Immature natural killer cell (primary cell): ENCODE measurements around the gene OR9K2. TPM values are rescaled to one million over a fixed set of nuclear protein-coding genes. Genes with fewer than 3 reads are reported as not detected.
"Not testable (repeated sequence)": the region's sequence is repeated elsewhere in the genome, so short reads cannot be mapped to it uniquely, and the experiment has no call there.

ENCODE experiments used
- DNase-seq, 3 donors: peaks; one replicate each; pipeline ENCODE4 v3.0.0; 2022; ENCODE audit warnings: mixed read lengths in 1 of 3
- H3K27ac Mint-ChIP-seq, 6 donors: one replicate each; pipeline ENCODE4 v1.8.0; 2020; ENCODE audit warnings: mixed read lengths in 6 of 6, mild to moderate bottlenecking in 5 of 6, inconsistent platforms in 4 of 6, moderate library complexity in 3 of 6
- H3K27me3 Mint-ChIP-seq, 3 donors: one replicate each; pipeline ENCODE4 v1.8.0; 2020 to 2021; ENCODE audit warnings: low read depth in 3 of 3, mild to moderate bottlenecking in 3 of 3, mixed read lengths in 3 of 3, moderate library complexity in 3 of 3, inconsistent platforms in 1 of 3
- H3K36me3 Mint-ChIP-seq, 3 donors: one replicate each; pipeline ENCODE4 v1.8.0; 2020; ENCODE audit warnings: mixed read lengths in 3 of 3, inconsistent platforms in 2 of 3, mild to moderate bottlenecking in 2 of 3
- H3K4me1 Mint-ChIP-seq, 2 donors: one replicate each; pipeline ENCODE4 v1.8.0; 2020; ENCODE audit warnings: inconsistent platforms in 2 of 2, mild to moderate bottlenecking in 2 of 2, mixed read lengths in 2 of 2, moderate library complexity in 1 of 2
- H3K4me3 Mint-ChIP-seq, 5 donors: one replicate each; pipeline ENCODE4 v1.8.0; 2020; ENCODE audit warnings: mild to moderate bottlenecking in 5 of 5, mixed read lengths in 5 of 5, inconsistent platforms in 3 of 5, moderate library complexity in 3 of 5
- H3K9me3 Mint-ChIP-seq, 6 donors: one replicate each; pipeline ENCODE4 v1.8.0; 2020; ENCODE audit warnings: mild to moderate bottlenecking in 6 of 6, mixed read lengths in 6 of 6, inconsistent platforms in 4 of 6, moderate library complexity in 3 of 6
- polyA plus RNA-seq, 3 donors: library from polyadenylated mRNA; unstranded; fragments of 300-500 nt; fragmentation: Illumina TruSeq; gene quantifications; one replicate each; pipeline ENCODE4 v1.2.3, GENCODE V29; 2021

The OR9K2 gene
- not detected for polyA plus RNA-seq

- Mint-ChIP-seq H3K27me3 (peaks cover 6 to 16% (median 9%) of the 10 kb centered on the region in 3 donors), H3K9me3 (no peaks in the 10 kb centered on the region), H3K36me3 (no peaks in the 10 kb centered on the region), H3K27ac (no peak within 1 kb of the TSS), H3K4me3 (no peak within 1 kb of the TSS), H3K4me1 (no peaks in the 10 kb centered on the region)
- DNase-seq: no peak
These were observed at the start of gene OR9K2 for GRCh38 chr12:55126106-55126505. TSS of gene OR9K2 (plus strand) at chr12:55126406. CDS start at chr12:55129835, 3,429 bp downstream.

GRCh38 chr12:55092579-55092978 is 33.6 kb upstream of the OR9K2 start:
- H3K36me3 Mint-ChIP-seq: no peaks in the 10 kb centered on the region
- no peaks in the 10 kb centered on the region for H3K4me1 Mint-ChIP-seq
- DNase-seq: no peak
- H3K27ac Mint-ChIP-seq: no peak overlapping the region
- peaks cover 0 to 2% (median 0%) of the 10 kb centered on the region in 6 donors for H3K9me3 Mint-ChIP-seq
- H3K4me3 Mint-ChIP-seq: no peak overlapping the region
- peaks cover 0 to 9% (median 2%) of the 10 kb centered on the region in 3 donors for H3K27me3 Mint-ChIP-seq

GRCh38 chr12:55112378-55112875 is 13.8 kb upstream of the OR9K2 start:
- Mint-ChIP-seq H3K9me3 (no peaks in the 10 kb centered on the region), H3K27ac (no peak overlapping the region), H3K4me3 (no peak overlapping the region), H3K36me3 (no peaks in the 10 kb centered on the region), H3K4me1 (no peaks in the 10 kb centered on the region), H3K27me3 (peaks cover 0 to 1% (median 0%) of the 10 kb centered on the region in 3 donors)
- no peak for DNase-seq

DNA sequence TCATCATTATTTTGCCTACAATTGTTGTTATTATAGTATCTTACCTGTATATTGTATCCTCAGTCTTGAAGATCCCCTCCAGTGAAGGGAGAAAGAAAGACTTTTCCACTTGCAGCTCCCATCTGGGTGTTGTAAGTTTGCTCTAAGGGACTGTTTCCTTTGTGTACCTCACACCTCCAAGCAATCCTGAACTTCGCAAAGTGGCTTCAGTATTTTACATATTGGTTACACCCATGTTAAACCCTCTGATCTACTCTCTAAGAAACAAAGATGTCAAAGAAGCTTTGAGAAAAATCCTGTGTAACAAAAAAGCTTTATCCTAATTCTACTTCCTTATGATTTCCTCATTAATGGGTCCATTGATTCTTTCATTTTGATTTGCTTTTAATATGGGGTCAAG is 10.1 kb upstream of the OR9K2 start:
- peaks cover 0 to 3% (median 0%) of the 10 kb centered on the region in 6 donors for H3K9me3 Mint-ChIP-seq
- H3K4me1 Mint-ChIP-seq: no peaks in the 10 kb centered on the region
- no peak for DNase-seq
- peaks cover 4 to 6% (median 5%) of the 10 kb centered on the region in 3 donors for H3K27me3 Mint-ChIP-seq
- H3K36me3 Mint-ChIP-seq: no peaks in the 10 kb centered on the region
- no peak overlapping the region for H3K4me3 Mint-ChIP-seq
- no peak overlapping the region for H3K27ac Mint-ChIP-seq

DNA sequence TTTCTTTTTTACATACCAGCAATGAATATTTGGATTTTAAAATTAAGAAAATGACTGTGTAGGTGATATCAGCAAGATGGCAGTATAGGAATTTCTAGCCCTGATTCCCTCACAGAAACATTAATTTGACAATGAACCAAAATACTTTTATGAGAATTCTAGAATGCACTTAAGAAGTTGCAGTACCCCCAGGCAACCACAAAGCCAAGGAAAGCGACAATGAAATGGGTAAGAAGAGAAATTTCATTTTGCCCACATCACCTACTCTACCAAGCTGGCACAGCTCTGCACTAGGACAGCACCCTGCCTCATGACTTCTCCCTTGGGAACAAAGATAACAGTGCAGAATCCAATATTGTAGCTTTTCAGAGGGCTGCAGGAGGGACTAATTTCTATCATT is 6.6 kb downstream of the OR9K2 start:
- Mint-ChIP-seq H3K36me3 (no peaks in the 10 kb centered on the region), H3K4me3 (no peak overlapping the region), H3K9me3 (no peaks in the 10 kb centered on the region), H3K4me1 (no peaks in the 10 kb centered on the region), H3K27me3 (peaks cover 3 to 19% (median 8%) of the 10 kb centered on the region in 3 donors), H3K27ac (no peak overlapping the region)
- DNase-seq: no peak

DNA sequence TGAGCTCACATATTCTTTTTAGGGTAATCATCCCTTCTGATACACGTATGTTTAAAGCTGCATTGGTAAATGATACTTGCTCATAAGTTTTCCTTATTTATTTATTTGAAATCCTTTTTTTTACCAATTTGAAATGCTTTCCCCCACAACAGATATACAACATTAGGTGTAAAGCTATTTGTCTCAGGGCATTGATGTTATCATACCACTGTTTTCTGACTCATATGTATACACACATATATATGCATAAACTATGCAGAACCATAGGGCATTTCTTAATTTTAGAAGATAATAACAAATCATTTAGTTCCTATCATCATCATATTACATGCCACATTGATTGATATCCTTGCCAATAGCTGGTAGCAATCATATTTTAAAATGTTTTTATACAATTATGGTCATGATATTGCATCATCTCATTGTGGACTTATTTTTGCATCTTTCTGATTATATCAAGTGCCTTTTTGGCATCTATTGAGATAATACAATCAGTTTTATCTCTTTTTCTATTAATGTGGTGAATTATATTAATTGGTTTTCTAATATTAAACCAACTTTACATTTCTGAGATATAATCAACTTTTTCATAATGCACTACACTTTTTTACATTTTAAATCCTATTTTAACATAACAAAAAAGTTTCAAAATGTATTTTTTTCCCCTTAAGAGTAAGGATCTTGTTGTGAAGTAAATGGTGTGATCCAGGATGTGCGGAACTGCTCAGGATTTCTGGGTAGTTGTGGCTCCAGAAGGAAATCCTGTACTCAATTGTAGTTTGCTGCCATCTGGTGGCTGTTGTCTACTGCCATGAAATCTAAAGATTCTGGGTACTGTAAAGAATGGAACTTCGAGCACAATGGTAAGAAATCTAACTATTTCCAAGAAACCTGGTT is 16.7 kb downstream of the OR9K2 start:
- H3K4me3 Mint-ChIP-seq: no peak overlapping the region
- H3K4me1 Mint-ChIP-seq: no peaks in the 10 kb centered on the region
- DNase-seq: peak; percentile 9 to 25 (median 13)
- H3K9me3 Mint-ChIP-seq: no peaks in the 10 kb centered on the region
- H3K36me3 Mint-ChIP-seq: no peaks in the 10 kb centered on the region
- H3K27ac Mint-ChIP-seq: no peak overlapping the region
- peaks cover 4 to 14% (median 6%) of the 10 kb centered on the region in 3 donors for H3K27me3 Mint-ChIP-seq

DNA sequence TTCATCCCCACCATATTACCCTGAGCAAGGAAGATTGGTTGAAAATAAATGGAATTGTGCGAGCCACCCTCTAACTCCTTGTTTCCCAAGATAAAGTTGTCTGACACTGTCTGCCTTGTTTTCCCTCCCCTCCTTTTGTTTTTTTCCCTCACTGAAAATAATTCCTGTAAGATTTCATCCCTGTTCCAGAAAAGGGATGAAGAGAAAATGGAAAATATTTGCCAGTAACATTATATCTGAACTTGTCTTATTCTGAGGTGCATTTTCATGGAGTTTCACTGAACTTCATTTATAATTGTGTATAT is 17.3 kb downstream of the OR9K2 start:
- no peak for DNase-seq
- Mint-ChIP-seq H3K36me3 (no peaks in the 10 kb centered on the region), H3K4me1 (no peaks in the 10 kb centered on the region), H3K4me3 (no peak overlapping the region), H3K27ac (no peak overlapping the region), H3K27me3 (peaks cover 5 to 14% (median 6%) of the 10 kb centered on the region in 3 donors), H3K9me3 (no peaks in the 10 kb centered on the region)

GRCh38 chr12:55167010-55167640 is 40.9 kb downstream of the OR9K2 start:
- not testable (repeated sequence) for H3K9me3 Mint-ChIP-seq, DNase-seq, H3K27me3 Mint-ChIP-seq, H3K27ac Mint-ChIP-seq, H3K4me1 Mint-ChIP-seq, H3K36me3 Mint-ChIP-seq, H3K4me3 Mint-ChIP-seq

DNA sequence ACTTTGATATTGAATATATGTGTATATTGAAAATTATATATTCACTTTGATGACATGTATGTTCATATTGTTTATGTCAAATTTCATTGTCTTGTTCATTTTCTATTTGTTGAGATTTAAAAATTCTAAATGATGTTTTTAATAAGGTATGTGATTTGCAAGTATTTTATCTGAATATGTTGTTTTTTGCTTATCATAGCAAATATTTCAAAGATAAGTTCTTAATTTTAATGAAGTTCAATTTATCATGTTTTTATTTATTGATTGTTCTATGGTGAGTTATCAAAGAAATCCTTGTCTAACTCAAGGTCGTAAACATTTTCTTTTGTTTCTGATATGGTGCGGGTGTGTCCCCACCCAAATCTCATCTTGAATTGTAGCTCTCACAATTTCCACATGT is 45.2 kb downstream of the OR9K2 start:
- Mint-ChIP-seq H3K4me3 (no peak overlapping the region), H3K4me1 (no peaks in the 10 kb centered on the region), H3K36me3 (no peaks in the 10 kb centered on the region), H3K27ac (no peak overlapping the region), H3K9me3 (no peaks in the 10 kb centered on the region), H3K27me3 (peaks cover 3 to 5% (median 4%) of the 10 kb centered on the region in 3 donors)
- no peak for DNase-seq

DNA sequence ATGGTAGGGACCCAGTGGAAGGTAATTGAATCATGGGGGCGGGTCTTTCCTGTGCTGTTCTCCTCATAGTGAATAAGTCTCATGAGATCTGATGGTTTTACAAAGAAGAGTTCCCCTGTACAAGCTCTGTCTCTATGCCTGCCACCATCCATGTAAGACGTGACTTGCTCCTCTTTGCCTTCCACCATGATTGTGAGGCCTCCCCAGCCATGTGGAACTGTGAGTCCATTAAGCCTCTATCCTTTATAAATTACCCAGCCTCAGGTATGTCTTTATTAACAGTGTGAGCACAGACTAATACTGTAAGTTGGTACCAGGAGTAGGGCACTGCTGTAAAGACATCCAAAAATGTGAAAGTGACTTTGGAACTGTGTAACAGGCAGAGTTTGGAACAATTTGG is 45.6 kb downstream of the OR9K2 start:
- not testable (repeated sequence) for H3K27ac Mint-ChIP-seq, H3K27me3 Mint-ChIP-seq, H3K4me3 Mint-ChIP-seq, H3K36me3 Mint-ChIP-seq, DNase-seq, H3K9me3 Mint-ChIP-seq, H3K4me1 Mint-ChIP-seq

- Mint-ChIP-seq H3K36me3 (no peaks in the 10 kb centered on the region), H3K4me3 (no peak overlapping the region), H3K4me1 (no peaks in the 10 kb centered on the region), H3K27ac (no peak overlapping the region), H3K9me3 (no peaks in the 10 kb centered on the region), H3K27me3 (peaks cover 3 to 5% (median 4%) of the 10 kb centered on the region in 3 donors)
- DNase-seq: no peak
These were observed 46.5 kb downstream of the OR9K2 start for GRCh38 chr12:55172686-55173085.

DNA sequence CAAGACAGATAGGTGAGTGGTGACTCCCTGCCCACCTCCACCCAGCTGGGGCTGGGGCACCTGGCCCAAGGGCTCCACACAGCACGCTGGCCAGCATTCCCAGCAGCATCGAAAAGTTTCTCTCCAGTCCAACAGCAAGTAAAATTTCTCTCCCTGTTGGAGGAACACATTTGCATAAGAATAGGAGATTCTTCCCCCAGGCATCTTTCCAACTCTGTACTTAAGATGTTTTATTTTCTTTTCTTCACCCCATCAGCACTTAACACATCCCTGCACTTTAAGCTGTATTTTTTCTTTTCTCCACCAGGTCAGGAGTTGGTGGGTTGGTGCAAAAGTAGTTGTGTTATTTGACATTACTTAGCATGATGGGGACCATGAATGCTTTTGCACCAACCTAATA is 47.2 kb downstream of the OR9K2 start:
- Mint-ChIP-seq H3K9me3 (no peaks in the 10 kb centered on the region), H3K27me3 (peaks cover 4 to 11% (median 6%) of the 10 kb centered on the region in 3 donors), H3K4me3 (no peak overlapping the region), H3K4me1 (no peaks in the 10 kb centered on the region), H3K36me3 (no peaks in the 10 kb centered on the region), H3K27ac (no peak overlapping the region)
- DNase-seq: no peak
